ENCODE results near the gene PHACTR1.

PHACTR1 gene

DNA sequence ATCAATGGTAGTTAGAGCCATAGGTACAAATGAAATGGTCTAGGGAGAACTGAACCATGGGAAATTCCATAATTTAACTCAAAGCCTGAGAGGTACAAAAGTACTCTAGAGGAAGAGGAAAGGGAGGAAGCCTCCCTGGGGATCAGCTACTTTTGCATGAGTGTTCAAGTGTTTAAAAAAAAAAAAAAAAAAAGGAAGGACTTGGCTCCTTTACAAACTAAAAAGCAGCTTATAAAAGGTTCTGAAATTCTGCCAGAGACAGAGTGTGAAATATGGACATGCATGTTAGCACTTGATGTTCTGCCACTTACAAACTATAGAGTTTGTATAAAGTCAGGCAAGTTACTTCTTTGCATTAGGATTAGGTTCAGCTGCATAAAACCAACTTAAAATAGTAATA, 321.7 kb downstream of the PHACTR1 start:
- peak; percentile 58 for DNase-seq

DNA sequence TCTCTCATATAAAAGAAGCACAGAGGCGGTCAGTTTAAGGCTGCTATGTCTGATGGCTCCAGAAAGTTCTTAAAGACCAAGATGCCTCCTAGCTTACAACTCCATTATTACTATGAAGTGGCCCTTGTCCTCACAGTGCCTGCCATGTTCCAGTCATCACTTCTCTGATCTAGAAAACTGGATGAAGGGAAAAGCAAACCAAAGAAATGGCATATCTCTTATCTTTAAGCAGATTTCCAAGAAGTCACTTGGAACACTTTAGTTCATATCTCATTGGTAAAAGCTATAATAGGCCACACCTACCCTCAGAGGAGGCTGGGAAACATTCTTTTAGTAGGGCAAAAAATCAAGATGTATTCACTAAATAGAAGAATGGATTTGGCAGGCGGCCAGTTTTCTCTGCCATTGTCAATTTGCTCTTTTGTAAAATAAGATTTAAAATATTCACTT, 322.2 kb downstream of the PHACTR1 start:
- DNase-seq: no peak

DNA sequence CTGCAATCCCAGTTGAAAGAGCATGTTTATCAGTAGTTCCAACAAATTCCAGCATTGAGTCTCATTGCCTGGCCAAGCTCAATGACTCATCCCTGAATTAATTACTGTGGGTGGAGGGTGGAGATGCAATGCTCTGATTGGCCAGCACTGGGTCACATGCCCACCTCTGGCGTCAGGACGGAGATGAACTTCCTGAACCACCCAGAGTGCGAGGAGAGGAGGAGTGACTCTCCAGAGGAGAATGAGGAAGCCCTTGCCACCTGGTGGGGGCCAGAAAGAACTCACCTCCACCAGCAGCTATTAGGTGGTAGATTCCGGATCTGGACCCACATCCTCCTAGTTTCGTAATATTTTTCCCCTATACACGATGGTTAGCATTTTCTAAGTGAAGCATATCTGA, 327.8 kb downstream of the PHACTR1 start:
- DNase-seq: no peak

DNA sequence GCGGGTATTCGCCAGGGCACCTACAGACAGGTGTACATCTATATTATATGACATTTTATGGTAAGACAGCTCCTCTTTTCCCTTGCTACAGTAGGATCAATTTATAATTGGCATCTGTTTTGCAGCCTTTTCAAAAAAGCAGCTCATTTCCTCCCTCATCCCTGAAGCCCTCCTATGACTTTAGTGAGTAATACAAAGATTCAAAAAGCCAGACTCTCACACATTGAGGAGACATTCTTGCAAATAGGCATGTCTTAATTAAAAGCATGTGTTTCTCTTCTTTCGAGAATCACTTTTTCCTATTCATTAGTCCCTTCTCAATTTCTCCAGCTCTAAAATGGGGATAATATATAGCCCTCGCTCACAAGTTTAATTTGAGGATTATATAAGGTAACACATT, 328.3 kb downstream of the PHACTR1 start:
- DNase-seq: no peak

DNA sequence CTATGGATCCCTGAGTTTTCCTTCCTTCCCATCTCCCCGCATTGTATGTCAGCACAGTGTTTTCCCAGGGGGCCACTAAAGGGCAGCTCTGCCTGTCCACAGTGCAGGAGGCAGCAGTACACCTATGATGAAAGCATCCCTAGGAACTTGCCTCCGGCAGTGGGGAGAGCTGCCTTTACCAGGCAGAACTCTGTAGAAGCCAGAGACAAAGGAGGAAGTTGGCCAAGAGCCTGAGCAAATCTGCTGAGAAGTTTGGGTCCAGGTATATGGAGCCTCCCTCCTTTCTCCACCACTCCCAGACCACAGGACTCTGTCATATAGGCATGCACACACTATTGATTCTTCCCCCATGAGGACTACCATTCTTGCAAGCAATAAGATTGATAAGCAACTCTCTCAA, 329.1 kb downstream of the PHACTR1 start:
- DNase-seq: no peak

DNA sequence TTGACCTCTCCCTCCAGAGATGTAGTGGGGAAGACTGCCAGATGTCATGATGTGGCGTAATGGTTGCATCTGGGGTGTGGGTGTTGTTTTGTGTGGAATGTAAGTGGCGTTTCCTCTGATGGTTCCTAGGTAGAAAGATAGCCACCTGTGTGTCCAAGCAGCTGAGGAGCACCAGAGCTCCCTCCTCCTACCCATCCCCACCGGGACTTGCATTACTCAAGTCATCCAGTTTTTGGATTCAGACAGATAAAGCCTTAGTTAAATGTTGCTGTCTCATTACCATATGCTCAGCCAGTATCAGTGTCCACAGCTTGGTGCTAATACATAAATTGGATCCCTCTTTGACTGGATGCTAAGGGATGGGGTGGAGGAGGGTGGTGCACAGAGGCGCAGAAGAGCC, 329.5 kb downstream of the PHACTR1 start:
- no peak for DNase-seq

DNA sequence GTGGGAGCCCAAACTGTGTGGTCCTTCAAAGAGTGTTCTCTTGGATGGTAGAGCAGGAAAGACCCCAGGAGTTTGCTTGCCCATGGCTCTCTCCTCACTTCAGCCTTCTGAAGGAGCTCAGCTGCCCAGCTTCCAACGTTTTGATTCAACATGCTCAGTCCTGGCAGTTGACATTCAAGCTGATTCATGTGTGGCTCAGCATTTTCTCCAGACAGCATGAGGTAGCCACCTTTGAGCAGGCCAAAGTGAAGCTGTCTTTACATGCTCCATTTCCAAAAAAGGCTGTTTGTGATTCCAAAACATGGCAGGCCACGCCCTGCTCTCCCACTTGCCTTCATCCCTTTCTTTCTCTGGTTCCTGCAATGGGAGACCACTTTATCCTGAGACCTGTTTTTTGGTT, 331.5 kb downstream of the PHACTR1 start:
- no peak for DNase-seq

DNA sequence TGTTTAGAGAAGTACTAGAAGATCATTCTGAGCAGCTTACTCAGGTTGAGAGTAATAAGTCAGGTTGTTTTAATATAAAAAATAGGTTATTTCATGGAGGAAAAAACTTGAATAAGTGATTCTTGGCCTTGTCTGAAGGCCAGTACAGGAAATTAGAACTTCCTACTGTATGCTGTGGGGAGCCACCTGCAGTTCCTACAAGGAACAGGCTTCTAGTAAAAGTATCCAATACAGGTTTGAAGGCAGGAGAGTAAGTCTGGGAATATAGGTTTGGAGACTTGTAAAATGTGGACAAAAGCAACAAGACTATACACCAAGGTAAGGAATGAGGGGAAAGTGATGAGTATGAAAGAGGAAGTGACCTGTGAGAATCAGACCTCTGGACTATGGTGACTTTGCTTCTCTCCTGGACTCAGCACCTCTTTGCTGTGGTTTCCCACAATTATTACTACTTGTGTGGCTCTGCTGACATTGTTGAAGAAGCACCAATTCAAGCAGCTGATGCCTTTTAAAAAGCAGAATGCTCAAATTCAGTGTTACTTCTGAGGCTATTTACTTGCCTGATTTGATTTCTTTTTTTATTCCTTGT, 333.2 kb downstream of the PHACTR1 start:
- DNase-seq: no peak

DNA sequence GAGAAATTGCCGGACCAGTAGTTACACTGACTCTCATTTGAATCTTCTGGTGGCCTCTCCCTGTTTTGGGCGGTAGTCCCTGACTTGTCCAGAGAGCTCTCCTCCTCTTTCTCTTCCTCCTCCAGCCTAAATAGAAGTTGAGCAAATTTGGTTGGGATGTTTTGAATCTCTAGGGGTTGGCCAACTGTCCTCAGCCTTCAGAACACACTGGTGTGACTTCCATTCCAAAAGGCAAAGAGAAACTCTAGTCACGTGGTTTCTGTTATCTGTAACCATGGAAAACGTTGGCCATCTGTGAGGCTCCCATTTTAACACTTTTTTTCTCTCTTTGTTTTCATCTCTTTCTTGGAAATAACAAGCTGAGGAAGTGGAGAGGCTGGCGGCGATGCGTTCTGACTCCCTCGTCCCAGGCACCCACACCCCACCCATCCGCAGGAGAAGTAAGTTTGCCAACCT, 336.5 kb downstream of the PHACTR1 start:
- DNase-seq: no peak

DNA sequence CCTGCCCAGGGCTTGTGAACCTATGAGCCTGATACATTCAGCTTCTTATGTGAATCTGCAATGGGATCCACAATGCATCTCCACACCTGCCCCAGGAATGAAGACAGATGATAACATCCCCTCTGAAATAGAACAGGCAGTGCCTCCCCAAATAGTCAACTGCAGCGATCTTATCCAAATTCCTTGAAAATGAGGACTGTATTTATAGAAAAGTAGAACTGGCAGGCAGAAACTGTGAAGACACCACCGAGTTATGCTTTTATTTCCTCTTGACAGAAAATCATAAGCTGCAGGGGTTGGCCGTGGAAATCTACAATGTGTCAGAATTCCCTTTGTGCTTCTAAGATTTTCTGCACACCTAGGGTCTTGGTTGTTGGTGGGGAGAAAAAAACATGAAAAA, 341.5 kb downstream of the PHACTR1 start:
- DNase-seq: no peak

DNA sequence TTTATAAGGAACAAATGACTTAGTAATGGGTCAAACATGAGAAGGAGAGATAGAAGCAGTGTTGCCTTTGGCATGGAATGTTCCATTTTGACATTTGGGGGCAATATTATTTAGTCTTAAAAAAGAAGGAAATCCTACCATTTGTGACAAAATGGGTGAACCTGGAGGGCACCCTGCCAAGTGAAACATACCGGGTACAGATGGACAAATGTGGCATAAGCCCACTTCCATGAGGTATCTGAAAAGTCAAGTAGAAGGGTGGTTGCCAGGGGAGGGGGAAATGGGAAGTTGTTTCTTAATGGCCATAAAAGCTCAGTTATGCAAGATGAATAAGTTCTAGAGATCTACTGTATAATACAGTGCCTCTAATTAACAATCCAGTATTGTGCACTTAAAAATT, 342.5 kb downstream of the PHACTR1 start:
- DNase-seq: no peak

DNA sequence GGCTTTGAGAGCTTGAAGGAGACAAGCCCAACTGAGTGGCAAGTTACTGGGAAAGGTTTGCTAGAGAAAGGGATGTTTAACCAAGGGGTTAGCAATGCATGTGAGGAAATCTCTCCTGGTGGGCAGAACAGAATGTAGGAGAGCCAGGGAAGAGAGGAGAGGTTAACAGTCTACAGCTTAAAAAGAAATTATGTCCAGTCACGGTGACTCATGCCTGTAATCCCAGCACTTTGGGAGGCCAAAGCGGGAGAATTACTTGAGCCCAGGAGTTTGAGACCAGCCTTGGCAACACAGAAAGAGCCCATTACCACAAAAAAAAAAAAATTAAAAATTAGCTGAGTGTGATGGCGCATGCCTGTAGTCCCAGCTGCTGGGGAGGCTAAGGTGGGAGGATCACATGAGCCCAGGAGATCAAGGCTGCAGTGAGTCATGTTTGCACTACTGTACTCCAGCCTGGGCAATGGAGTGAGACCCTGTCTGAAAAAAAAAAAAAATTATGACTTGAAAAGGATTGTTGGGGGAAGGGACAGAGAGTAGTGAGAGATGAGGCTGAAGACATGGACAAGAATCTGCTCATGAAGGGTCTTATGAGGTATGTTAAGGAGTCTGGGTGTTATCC, 346.8 kb downstream of the PHACTR1 start:
- DNase-seq: no peak

DNA sequence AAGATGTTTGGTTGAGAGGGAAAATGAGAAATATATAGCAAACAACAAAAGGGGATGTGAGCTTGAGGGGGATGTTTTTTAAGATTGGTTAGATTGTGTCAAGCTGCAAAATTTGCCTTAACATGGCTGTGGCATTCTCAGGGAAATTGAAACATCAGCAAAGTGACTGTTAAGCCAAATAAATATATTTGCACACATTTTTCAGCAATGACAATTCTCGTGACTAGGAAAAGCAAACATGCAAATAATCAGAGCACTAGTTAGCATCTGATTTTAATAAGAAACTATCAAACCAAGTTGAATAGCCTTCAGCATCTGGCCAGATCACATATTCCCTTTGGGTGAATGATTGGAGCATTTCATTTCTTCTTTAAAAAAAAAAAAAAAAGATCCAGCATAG, 349.0 kb downstream of the PHACTR1 start:
- no peak for DNase-seq

DNA sequence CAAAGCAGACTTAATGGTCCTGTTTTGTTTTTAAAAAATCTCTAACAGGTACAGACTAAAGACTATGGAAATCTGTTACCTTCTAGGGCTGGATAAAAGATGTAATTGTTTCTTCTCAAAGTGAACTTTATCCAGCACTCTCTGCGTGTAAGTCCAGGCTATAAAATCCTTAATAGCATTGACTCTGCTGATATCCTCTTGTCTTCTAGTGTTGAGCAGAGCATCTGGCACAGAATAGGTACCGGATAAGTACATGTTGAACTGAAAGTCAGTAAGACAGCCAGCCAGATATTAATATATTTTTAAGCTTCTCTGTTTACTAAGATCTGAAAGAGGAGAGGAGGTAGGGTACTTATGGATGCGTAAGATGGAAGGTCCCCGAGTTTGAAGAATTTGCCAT, 349.5 kb downstream of the PHACTR1 start:
- DNase-seq: no peak

DNA sequence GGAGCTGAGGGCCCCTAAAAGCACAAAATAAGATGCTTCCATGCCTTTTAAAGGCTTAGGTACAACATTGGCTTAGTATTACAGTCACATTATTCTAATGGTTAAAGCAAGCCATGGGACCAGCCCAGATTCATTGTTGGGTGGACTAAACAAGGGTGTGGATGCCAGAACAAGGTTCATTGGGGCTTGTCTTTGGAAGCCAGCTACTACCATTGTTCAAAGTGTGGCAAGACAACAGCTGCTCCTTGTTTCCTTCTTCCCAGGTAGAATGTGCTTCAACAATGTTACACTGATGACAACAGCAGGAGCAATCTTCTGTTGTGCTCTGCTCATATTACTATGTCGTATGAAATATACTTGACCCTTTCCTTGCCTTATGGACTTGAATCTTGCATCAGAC, 350.3 kb downstream of the PHACTR1 start:
- DNase-seq: no peak

DNA sequence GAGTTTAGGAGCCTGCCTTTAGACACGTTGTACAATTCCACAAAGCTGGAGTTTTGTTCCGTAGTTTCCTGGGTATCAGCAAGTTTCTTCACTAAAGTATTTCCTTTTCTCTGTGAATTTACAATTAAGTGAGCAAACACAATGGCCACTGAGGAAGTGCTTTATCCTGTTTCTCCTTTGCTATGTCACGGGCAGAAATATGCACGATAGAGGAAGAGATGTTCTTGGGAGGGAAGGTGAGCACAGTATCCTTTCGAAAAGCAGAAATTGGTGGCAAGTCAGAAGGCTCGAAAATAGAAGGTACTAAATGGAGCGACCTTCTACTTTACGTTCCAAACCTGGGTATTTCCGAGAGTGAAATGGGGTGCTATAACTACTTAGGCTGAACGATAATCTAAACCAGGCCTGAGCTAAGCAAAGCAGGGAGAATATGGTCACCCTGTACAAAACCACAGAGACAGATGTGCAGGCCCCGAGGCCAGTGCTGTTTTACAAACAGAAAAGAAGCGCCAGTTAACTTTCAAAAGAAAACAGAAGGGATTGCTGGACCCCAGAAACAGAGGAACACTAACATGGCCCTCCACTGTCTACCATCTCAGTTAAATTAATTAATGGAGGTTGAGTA, 352.1 kb downstream of the PHACTR1 start:
- no peak for DNase-seq

DNA sequence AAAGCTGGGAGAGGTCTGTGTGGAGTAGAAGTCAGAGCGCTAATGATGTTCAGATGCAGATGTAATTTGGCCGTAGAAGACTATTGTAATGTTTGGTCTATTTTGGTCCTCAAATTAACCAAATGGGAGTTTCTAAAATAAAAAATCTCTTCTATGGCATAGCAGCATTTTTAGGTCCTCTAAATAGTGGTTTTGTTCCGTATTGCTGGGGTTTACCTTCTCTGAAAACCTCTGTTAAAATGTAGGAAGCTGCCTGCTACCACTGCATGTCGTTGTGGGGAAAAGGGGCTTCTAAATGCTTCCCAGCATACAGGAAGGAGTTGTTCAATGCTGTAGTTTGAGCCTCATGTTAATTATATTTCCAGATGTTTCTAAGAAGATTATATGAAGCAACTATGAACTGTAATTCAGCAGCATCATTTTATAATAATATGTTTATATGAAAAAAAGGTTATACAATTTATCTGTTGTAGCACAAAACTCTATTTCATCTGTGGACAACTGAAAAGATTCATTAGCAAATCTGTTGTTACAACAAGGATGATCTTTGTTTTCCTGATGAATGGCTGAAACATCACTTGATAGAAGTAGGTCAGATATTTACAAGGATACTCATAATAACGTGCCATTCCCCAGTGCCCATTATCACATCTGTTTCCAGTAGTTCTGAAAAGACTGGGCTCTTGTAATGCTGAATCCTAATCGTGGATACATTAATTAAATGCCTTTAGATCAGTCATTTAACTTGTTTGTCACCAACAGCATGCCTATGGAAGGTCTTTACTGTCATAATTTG, 355.2 kb downstream of the PHACTR1 start:
- DNase-seq: no peak

DNA sequence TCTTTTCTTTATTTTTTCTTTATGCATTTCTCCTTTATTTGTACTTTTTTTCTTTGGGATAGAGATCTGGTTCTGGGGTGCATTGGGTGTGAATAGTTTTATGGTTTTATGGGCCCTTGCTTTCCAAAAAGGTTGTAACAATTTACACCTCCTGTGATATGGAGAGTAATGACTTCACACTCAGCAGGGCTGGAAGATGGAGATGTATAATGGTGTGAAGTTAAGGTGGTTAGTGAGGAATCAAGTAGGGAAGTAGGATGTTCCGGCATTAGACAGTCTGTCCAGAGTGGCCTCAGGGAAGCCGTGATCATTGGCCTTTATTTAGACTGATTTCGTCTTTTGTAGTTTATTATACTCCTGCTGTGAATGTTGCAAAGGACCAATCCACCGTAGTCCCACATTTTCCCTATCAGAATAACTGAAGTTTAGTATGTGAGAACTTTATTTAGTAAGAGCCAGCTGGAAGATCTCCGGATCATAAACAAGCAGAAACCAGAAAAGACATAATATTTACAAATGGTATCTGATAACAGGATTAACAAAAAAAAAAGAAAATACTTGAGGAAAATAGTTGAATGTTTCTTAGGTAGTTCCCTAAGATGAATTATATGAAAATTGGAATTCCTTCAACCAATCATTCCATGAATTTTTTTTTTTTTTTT, 356.2 kb downstream of the PHACTR1 start:
- DNase-seq: no peak

DNA sequence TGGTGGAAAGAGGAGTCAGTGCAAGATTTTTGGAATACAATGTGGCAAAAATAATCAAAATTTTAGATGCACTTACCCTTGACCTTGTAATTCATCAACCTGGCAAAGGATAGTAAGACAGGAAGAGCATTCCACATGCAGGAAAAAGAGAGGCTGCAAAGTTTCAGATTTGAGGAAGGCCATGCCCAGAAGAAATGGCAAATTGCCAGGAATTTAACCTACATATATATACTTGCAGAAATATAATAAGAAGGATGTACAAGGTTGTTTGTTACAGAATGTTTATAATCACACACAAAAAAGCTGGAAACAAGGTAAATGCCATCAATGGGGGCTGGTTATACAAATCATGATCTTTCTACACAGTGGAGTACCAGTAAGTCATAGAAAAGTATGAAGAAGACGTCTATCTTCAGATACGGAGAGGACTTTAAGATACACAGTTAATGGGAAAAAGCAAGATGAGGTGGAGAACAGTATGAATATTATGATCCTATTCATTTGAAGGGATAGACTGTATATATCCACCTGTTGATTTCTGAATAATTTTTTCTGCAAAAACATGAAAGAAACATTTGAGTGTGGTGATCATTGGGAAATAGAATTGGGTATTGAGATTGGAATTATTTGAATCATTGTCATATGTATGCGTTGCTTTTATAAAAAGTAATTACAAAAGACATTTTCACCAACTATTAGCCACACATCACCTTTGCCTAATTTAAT, 358.0 kb downstream of the PHACTR1 start:
- DNase-seq: no peak

DNA sequence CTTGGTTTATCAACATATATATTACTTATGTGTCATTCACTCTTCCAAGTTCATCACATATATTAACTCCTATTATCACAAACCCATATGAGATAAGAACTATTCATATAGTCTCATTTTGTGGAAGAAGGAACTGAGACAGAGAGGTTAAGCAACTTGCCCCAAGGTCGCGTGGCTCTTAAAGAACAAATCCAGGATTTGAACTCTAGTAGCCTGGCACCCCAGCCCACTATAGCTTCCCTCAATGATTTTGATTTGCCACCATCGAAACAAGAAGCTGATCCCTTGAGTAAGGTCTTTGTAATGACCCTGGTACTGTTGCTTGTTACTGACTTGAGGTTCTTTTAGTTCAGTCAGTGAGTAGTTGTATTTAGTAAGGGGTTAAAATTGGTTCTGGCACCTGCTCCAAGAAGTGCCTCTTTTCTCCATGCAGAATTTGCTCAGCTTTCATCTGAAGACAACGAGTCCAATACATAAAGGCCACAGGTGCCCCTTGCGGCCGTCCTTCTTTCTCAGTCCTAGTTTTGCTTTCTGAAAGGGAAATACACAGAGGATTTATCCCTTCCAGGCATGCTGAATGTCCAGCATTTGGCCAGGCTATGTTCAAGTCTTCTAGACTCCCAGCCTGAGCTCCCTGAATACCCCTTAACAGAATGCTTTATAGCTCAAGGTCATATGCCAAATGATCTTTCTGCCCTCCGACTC, 358.7 kb downstream of the PHACTR1 start:
- no peak for DNase-seq

DNA sequence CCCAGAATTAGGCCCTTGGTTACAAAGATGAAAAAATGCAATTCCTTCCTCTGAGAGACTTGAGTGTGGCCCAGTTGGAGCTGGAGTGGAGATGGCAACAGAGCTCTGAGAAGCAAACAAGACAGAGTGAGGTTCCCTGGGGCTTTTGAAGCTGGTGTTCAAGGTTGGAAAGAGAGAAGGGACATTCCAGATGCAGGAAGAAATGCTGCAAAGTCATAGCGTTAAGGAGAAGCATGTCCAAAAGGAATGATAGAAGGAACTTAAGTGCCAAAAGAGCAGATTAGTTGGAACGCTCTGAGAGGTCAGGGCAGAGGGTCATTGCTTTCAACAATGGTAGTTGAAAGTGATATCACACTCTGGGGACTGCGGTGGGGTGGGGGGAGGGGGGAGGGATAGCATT, 360.0 kb downstream of the PHACTR1 start:
- DNase-seq: no peak

DNA sequence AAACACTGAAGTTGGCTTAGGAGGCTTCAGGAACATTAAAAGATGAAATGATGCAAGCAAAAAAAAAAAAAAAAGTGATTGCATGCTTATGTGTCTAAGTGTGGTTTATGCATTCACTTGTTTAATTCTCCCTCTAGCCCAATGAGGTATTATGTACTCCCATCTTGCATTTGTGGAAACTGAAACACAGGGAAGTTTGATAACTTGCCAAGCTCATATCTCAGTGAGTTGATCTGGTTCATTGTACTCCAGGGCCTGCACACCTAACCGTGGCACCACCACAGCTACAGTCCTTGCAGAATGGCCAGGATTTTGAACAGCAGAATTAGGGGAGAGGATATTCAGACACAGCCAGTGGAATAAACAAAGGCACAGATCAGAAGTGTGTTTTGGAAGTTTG, 360.6 kb downstream of the PHACTR1 start:
- DNase-seq: no peak
